H1 (cell line): ENCODE data around the gene GNAQ. TPM values are rescaled to one million over a fixed set of nuclear protein-coding genes. Genes with fewer than 3 reads are reported as not detected.

Experiments used
- CEBPB ChIP-seq: IDR thresholded peaks from 2 replicates; pipeline ENCODE4 v1.6.1; 2012; ENCODE audit warnings: low read depth, low read length
- CTCF ChIP-seq, 3 experiments: IDR thresholded peaks; 1 replicate in 2 of 3; 2 replicates in 1 of 3; pipeline versions ENCODE4 v1.5.1 to v1.6.1; 2011; ENCODE audit warnings: low read length in 3 of 3, mild to moderate bottlenecking in 3 of 3, inconsistent platforms in 2 of 3, low read depth in 1 of 3, moderate library complexity in 1 of 3; ENCODE audit not compliant: insufficient read depth in 1 of 3; ENCODE audit errors: control extremely low read depth in 1 of 3
- KDM1A ChIP-seq: fragments of 200-600, 300-600 bp; sonication (generic); IDR thresholded peaks from 2 replicates; pipeline ENCODE4 v1.7.1; 2016; ENCODE audit warnings: mild to moderate bottlenecking, low read length, borderline replicate concordance
- SP1 ChIP-seq: IDR thresholded peaks from 2 replicates; pipeline ENCODE4 v1.6.1; 2011; ENCODE audit warnings: low read depth, low read length
- polyA plus RNA-seq, 7 experiments: library from polyadenylated mRNA; depleted of rRNA in 3 of 7; stranded (reverse) in 5 of 7; unstranded in 2 of 7; fragments of >200 nt in 5 of 7; fragments of 200-250 nt in 2 of 7; gene quantifications; 1 replicate in 5 of 7; 2 replicates in 1 of 7; 4 replicates in 1 of 7; pipeline versions ENCODE4 v1.2.1 to v1.2.3, GENCODE V29; 2011 to 2013; ENCODE audit warnings: missing spikeins in 2 of 7, mixed read lengths in 2 of 7
- total RNA-seq: library from RNA; stranded (reverse); fragmentation: NEBNext Ultra II Directional; extraction: Animal tissue kit (Norgen Biotek cat#: 25700); gene quantifications from 2 replicates; pipeline ENCODE4 v1.2.1, GENCODE V29; 2021

The GNAQ gene
- total and polyA plus RNA-seq, 2 of the 8 experiments (the other 6 are each of a cell fraction or from before 2014, with no cell fraction given) = 22.8 to 63.8 TPM

GRCh38 chr9:77978086-77978781 lies 53.4 kb downstream of the GNAQ start (continued):
- TF ChIP-seq KDM1A = no peak
- no peak for TF ChIP-seq CEBPB
- no peak for TF ChIP-seq CTCF (IDR thresholded peaks at IDR 0.05; ENCODE audit: control extremely low read depth in 1 of 3, insufficient read depth in 1 of 3, low read depth in 1 of 3, low read length in 3 of 3)
- TF ChIP-seq SP1 = no peak
